Caco-2 (cell line): ENCODE measurements around the gene FASN. TPM values are rescaled to one million over a fixed set of nuclear protein-coding genes. Genes with fewer than 3 reads are reported as not detected.

ENCODE experiments used
- BruUV-seq: library from RNA; stranded (reverse); fragments of 400-500 nt; replicated peaks from 2 replicates; lab custom pipeline; 2021; lab: Mats Ljungman, UMichigan
- CTCF ChIA-PET: fragments of 300-600 bp; sonication (Branson Sonifier 250); formaldehyde crosslinking; loops from one replicate; lab custom pipeline; 2022; ENCODE audit warnings: antibody characterized with exemption; lab: Charles Lee
- POLR2A ChIA-PET: fragments of 300-600 bp; sonication (Branson Sonifier 250); formaldehyde crosslinking; loops from one replicate; lab custom pipeline; 2022; ENCODE audit warnings: antibody characterized with exemption; lab: Charles Lee
- DNase-seq, 2 experiments: peaks; one replicate each; pipeline versions ENCODE4 v3.0.0 to v3.0.0-alpha.2; 2020 to 2022
- H3K27me3 ChIP-seq: replicated peaks from 2 replicates; pipeline ENCODE4 v1.6.0; 2011; ENCODE audit warnings: low read length; ENCODE audit not compliant: control insufficient read depth, insufficient read depth
- H3K36me3 ChIP-seq: 2 replicates; pipeline ENCODE4 v1.5.1; 2011; ENCODE audit warnings: low read length; ENCODE audit not compliant: control insufficient read depth, insufficient read depth
- H3K4me1 ChIP-seq: fragments of 250-450 bp; sonication (Bioruptor Pico); 2 replicates; pipeline ENCODE4 v1.5.1; 2020; ENCODE audit warnings: mild to moderate bottlenecking
- H3K4me3 ChIP-seq: 2 replicates; pipeline ENCODE4 v1.5.1; 2011; ENCODE audit warnings: low read depth, mild to moderate bottlenecking, control low read depth, low read length
- H3K9me3 ChIP-seq: fragments of 250-450 bp; sonication (Bioruptor Pico); 2 replicates; pipeline ENCODE4 v1.5.1; 2020; ENCODE audit warnings: mild to moderate bottlenecking, moderate library complexity
- H3K27ac Mint-ChIP-seq: one replicate; pipeline ENCODE4 v1.8.0; 2022; ENCODE audit warnings: mixed read lengths; ENCODE audit not compliant: unreplicated experiment
- H3K27me3 Mint-ChIP-seq: one replicate; pipeline ENCODE4 v1.8.0; 2022; ENCODE audit warnings: mixed read lengths; ENCODE audit not compliant: insufficient read depth, unreplicated experiment
- H3K36me3 Mint-ChIP-seq: one replicate; pipeline ENCODE4 v1.8.0; 2022; ENCODE audit warnings: mild to moderate bottlenecking, mixed read lengths; ENCODE audit not compliant: insufficient read depth, unreplicated experiment
- H3K4me1 Mint-ChIP-seq: one replicate; pipeline ENCODE4 v1.8.0; 2022; ENCODE audit warnings: low read depth, mixed read lengths; ENCODE audit not compliant: unreplicated experiment
- H3K4me3 Mint-ChIP-seq: one replicate; pipeline ENCODE4 v1.8.0; 2022; ENCODE audit warnings: mild to moderate bottlenecking, moderate library complexity, mixed read lengths; ENCODE audit not compliant: unreplicated experiment
- H3K9me3 Mint-ChIP-seq: one replicate; pipeline ENCODE4 v1.8.0; 2022; ENCODE audit warnings: mixed read lengths; ENCODE audit not compliant: unreplicated experiment
- CTCF ChIP-seq, 2 experiments: fragments of 200-600 bp in 1 of 2; IDR thresholded peaks; 1 replicate in 1 of 2; 2 replicates in 1 of 2; pipeline versions ENCODE4 v1.5.1 to v1.8.0; 2011 to 2022; ENCODE audit warnings: antibody characterized with exemption in 1 of 2, control low read depth in 1 of 2, inconsistent platforms in 1 of 2, low read depth in 1 of 2, low read length in 1 of 2, mild to moderate bottlenecking in 1 of 2, moderate library complexity in 1 of 2; ENCODE audit not compliant: insufficient read depth in 1 of 2, severe bottlenecking in 1 of 2, unreplicated experiment in 1 of 2
- intact Hi-C: fragments of 100-400 bp; cut with micrococcal nuclease; formaldehyde crosslinking; loops from one replicate; pipeline ENCODE4 v1.10.0; 2022; ENCODE audit not compliant: unreplicated experiment
- total RNA-seq: library from RNA; stranded (reverse); gene quantifications from 2 replicates; pipeline ENCODE4 v1.2.3, GENCODE V29; 2022

Gene FASN
- total RNA-seq, 1 experiment from 2014 or later, result 330 TPM

DNA sequence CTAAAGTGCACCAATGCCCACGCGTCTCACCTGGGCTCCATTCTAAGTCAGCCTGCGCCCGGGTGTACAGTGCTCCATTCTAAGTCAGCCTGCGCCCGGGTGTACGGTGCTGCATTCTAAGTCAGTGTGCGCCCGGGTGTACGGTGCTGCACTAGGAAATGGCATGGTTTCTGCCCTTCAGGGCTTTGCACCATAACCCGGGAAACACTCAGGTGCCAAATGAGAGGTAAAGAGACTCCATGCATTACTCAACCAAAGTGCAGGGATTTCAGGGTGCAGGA is 29.2 kb upstream of the FASN start:
- no TSS peak for BruUV-seq
- Histone ChIP-seq H3K9me3 (no peaks in the 10 kb centered on the region), H3K4me1 (no peaks in the 10 kb centered on the region), H3K36me3 (no peaks in the 10 kb centered on the region), H3K27me3 (no peaks in the 10 kb centered on the region), H3K4me3 (no peak overlapping the region)
- Mint-ChIP-seq H3K27ac (no peak overlapping the region), H3K36me3 (peaks cover 5% of the 10 kb centered on the region), H3K27me3 (no peaks in the 10 kb centered on the region), H3K4me3 (no peak overlapping the region), H3K4me1 (no peaks in the 10 kb centered on the region), H3K9me3 (no peaks in the 10 kb centered on the region)
- no peak for TF ChIP-seq CTCF (IDR thresholded peaks at IDR 0.05; ENCODE audit: insufficient read depth in 1 of 2, low read depth in 1 of 2, low read length in 1 of 2, severe bottlenecking in 1 of 2, unreplicated experiment in 1 of 2)
- CTCF ChIA-PET, result no interaction called here
- no peak for DNase-seq
- POLR2A ChIA-PET, result no interaction called here
- intact Hi-C loops, result no loop called here

DNA sequence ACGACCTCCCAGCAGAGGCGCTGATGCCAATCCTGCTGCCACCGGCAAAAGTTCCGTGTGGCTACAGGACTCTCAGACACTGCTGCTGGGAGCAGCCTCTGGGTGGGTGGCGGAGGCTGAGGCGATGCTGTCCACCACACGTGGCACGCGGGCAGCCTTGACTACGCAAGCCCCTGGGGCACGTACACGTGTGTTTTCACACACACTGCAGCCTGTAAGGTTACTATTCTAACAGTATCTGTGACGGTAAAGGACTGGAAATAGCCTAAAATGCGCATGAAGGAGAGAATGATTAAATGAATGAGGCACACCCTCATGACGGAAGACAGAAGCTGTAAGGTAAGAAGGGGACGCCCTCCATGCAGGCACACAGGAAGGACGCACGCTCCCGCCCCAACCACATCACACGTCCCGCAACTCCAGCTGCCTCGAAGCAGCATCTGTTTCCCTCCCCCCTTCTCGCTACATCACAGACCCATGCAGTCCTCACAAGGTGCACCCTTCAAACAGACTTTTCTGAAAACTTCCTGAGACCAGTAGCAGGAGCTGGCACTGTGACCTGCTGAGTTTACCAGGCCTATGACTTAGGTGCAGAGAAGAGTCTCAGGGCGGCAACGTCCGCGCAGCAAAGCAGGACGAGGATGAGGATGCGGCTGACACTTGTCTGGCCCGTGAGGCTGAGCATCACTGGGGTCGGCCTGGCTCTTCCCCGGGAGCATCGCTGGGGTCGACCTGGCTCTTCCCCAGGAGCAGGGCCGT is 28.7 kb upstream of the FASN start:
- Mint-ChIP-seq H3K36me3 (peaks cover 5% of the 10 kb centered on the region), H3K4me3 (no peak overlapping the region), H3K27ac (no peak overlapping the region), H3K9me3 (no peaks in the 10 kb centered on the region), H3K4me1 (no peaks in the 10 kb centered on the region), H3K27me3 (no peaks in the 10 kb centered on the region)
- DNase-seq, result no peak
- CTCF ChIA-PET, result no interaction called here
- no TSS peak for BruUV-seq
- intact Hi-C loops, result no loop called here
- Histone ChIP-seq H3K4me1 (no peaks in the 10 kb centered on the region), H3K27me3 (no peaks in the 10 kb centered on the region), H3K9me3 (no peaks in the 10 kb centered on the region), H3K4me3 (no peak overlapping the region), H3K36me3 (no peaks in the 10 kb centered on the region)
- POLR2A ChIA-PET, result no interaction called here
- TF ChIP-seq CTCF (IDR thresholded peaks at IDR 0.05; ENCODE audit: insufficient read depth in 1 of 2, low read depth in 1 of 2, low read length in 1 of 2, severe bottlenecking in 1 of 2, unreplicated experiment in 1 of 2), result no peak

GRCh38 chr17:82124101-82124500 is 26.1 kb upstream of the FASN start:
- Histone ChIP-seq H3K27me3 (no peaks in the 10 kb centered on the region), H3K4me1 (no peaks in the 10 kb centered on the region), H3K4me3 (no peak overlapping the region), H3K36me3 (no peaks in the 10 kb centered on the region), H3K9me3 (no peaks in the 10 kb centered on the region)
- ChIA-PET POLR2A (interaction anchor here (0.6 kb wide), 1 partner anchor 21 kb away, joined by 7 read pairs; no protein-coding TSS in a partner anchor), CTCF (interaction anchor here (0.6 to 0.9 kb wide), 2 partner anchors 42 to 94 kb away, joined by 4 to 5 read pairs; no protein-coding TSS in a partner anchor)
- no peaks in the 10 kb centered on the region for H3K4me1 Mint-ChIP-seq
- H3K27me3 Mint-ChIP-seq, result no peaks in the 10 kb centered on the region
- H3K9me3 Mint-ChIP-seq, result no peaks in the 10 kb centered on the region
- no peak overlapping the region for H3K27ac Mint-ChIP-seq
- no peak for DNase-seq
- H3K36me3 Mint-ChIP-seq, result peaks cover 10% of the 10 kb centered on the region
- no TSS peak for BruUV-seq
- TF ChIP-seq CTCF (IDR thresholded peaks at IDR 0.05; ENCODE audit: insufficient read depth in 1 of 2, low read depth in 1 of 2, low read length in 1 of 2, severe bottlenecking in 1 of 2, unreplicated experiment in 1 of 2), result no peak
- no peak overlapping the region for H3K4me3 Mint-ChIP-seq
- intact Hi-C loops, result no loop called here
